NCI-H2196 treated with DMSO at 0.1 percent for 48 hours (cell line): ENCODE results near the gene PRR35.
"Not testable (repeated sequence)": the region's sequence is repeated elsewhere in the genome, so short reads cannot be mapped to it uniquely, and the experiment has no call there.

Experiments used
- DNase-seq: peaks from one replicate; lab custom pipeline; 2025; ENCODE audit not compliant: unreplicated experiment; lab: John Stamatoyannopoulos, UW

The PRR35 gene

DNA sequence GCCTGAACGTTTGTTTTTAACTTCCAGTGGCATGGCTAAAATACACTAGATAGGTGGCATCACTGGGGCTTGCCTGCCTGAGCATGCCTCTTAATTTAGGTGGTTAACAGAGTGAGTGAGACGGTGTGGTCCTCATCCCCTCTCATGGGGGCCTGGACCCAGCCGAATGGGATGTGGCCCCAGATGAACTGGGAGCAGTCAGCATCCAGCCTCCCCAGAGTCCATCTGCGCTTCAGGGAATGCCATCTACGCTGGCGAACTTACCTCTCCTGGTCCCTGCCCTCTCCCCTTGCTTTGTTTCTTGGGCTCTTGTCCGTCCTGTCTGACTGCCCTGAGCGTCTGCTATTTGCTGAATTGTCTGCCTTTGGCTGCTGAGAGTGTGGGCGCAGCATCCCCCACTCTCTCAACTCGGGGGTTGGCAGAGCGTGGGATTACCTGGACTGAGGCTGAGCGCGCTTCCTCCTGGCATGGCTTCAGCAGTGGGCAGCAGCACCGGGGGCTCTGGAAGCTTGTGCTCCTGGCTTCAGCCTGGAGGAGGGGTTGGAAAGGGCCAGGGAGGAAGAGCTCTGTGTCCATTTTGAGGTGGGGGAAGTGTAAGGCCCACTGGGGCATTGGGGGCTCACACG is 31.8 kb downstream of the PRR35 start:
- DNase-seq, result no peak

DNA sequence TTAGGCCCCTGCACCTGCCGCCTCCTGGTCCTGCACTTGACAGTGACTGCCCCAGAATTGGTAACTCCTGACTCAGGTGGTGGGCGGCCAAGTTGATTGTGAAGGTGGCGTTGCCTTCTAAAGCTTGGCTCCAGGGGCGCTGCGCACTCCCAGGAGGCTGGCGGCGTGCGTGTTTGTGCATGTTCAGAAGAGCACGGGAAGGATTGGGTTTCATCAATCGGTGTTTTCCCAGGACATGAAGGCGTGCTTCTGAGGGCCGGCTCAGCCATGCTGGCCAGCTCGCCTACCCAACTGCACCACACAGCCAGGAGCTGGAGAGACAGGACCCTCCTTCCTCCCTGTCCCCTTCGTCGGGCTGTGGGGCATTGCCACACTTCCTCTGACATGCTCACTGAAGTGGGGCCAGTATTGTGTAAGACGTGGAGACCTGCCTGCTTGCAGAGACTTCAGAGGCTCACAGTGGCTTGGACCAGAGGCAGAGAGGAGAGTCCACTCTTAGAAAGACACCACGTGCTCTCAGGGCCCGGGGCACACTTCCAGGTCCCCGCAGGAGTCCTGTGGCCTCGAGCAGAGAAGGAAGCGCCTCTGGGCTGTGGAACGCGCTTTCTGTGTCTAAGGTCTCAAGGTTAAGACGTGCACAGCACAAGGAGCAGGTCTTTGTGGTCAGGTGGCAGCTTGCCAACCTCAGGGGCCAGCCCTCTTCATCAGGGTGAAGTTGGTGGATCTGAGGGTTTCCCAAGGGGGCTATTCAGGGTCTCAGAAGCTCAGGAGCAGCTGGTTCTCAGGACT is 32.5 kb downstream of the PRR35 start:
- DNase-seq, result peak; percentile 88

DNA sequence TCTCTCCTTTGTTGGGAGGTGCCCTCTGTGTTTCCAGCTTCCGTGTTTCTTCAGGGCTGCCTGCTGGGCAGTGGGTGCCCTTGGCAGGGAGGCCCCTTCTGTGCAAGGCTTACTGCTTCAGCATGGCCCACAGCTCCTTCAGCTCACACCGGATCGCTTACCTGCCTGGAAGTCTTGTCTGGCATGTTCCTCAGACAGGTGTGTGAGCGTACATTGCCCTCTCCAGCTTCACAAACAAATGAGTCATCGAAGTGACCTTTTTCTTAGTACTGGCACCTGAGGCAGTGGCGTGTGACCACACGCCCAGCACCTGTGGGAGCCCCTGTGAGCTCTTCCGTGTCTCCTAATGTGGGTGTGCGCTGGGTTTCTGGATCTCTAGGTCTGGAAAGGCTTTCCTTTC is 33.2 kb downstream of the PRR35 start:
- peak; percentile 75 for DNase-seq

DNA sequence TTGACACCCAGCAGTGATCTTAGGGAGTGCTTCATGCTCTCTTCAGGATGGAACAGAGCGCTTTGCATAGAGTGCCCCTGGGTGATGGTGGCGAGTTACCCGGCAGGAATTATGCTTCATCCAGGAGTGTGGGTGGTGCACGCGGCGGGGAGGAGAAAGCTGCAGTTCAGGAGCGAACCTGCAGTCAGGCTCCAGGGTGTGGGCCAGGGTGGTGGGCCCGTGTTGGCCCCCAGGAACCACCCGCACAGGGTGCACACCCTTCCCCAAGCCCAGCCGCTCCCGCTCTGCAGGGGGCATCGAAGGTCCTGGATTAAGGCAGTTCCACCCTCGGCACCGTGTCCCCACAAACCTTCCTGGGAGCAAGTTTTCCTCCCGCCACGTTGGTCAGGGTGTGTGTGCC is 33.6 kb downstream of the PRR35 start:
- DNase-seq, result no peak

DNA sequence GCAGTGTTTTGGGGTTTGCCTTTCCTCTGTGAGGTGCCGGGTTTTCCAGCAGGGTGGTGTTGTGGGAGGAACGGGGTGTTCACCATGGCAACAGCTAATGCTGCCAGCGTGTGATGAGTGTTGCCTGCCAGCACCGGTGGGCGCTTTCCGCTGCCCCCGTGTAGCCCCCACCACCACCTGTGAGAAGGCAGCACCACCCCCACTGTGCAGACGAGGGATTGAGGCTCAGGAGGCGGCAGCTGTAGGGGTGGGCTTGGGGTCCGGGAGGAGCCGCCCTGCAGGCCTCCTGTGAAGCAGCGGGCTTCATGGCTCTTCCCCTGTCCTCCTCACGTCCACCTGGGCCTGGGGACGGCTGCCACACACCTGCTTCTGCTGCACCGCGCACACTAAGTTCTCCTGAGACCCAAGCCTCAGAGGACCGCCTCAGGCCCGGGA is 34.9 kb downstream of the PRR35 start:
- DNase-seq, result no peak

DNA sequence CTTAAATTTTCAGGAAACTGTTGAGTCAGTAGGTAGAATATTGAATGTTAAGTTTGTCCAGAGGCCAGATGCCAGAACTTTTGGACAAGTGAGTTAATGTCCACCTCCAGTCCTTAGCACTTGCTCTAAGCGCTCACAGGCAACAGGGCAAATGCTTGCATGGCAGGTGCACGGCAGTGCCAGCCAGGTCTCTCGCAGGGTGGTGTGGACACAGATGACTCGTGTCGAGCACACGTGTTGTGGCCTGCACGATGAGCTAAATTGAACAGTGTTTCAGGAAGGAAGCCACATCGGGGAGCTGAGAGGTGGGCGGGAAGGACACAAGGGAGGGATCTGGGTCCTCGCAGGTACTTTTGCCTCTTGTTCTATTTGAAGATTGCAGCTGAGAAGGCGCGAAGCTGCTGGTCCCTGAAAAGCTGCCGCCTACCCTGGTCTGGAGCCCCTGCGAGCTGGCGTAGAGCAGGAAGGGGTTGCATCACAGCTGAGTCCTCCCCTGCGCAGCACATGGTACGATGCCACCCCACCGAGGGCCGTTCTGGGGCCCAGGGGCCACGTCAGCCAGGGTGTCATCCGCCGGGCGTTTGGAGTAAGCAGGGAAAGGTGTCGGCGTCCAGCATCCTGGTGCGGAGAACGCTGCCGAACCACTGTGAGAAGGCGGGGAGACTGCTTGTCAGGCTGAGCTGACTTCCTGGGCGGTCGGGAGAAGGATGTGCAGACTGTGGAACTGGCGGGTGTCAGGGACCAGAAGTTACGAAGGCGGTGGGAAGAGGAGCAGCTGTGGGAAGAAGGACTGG is 35.9 kb downstream of the PRR35 start:
- peak; percentile 45 for DNase-seq

DNA sequence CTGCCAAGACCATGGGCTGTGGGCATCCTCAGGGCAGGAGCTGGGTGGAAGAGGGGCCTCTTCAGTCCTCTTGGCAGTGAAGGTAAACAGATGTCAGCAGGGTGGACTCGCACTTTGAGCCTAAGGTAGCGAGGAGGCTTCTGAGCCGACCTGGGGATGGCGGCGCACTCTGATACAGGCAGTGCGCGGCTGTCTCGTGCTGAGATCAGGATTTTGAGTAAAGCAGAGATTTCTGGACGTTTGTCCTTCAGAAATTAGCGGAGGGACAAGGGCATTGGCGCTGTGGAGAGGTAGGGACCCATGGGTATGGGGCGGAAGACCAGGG is 36.5 kb downstream of the PRR35 start:
- no peak for DNase-seq

DNA sequence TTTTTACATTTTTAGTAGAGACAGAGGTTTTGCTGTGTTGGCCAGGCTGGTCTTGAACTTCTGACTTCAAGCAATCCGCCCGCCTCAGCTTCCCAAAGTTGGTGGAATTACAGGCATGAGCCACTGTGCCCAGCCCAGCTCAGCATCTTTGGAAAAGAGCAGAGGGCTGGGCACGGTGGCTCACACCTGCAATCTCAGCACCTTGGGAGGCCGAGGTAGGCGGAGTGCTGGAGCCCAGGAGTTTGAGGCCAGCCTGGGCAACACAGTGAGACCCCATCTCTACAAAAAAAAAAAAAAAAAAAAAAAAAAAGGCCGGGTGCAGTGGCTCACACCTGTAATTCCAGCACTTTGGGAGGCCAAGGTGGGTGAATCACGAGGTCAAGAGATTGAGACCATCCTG is 37.5 kb downstream of the PRR35 start:
- not testable (repeated sequence) for DNase-seq

DNA sequence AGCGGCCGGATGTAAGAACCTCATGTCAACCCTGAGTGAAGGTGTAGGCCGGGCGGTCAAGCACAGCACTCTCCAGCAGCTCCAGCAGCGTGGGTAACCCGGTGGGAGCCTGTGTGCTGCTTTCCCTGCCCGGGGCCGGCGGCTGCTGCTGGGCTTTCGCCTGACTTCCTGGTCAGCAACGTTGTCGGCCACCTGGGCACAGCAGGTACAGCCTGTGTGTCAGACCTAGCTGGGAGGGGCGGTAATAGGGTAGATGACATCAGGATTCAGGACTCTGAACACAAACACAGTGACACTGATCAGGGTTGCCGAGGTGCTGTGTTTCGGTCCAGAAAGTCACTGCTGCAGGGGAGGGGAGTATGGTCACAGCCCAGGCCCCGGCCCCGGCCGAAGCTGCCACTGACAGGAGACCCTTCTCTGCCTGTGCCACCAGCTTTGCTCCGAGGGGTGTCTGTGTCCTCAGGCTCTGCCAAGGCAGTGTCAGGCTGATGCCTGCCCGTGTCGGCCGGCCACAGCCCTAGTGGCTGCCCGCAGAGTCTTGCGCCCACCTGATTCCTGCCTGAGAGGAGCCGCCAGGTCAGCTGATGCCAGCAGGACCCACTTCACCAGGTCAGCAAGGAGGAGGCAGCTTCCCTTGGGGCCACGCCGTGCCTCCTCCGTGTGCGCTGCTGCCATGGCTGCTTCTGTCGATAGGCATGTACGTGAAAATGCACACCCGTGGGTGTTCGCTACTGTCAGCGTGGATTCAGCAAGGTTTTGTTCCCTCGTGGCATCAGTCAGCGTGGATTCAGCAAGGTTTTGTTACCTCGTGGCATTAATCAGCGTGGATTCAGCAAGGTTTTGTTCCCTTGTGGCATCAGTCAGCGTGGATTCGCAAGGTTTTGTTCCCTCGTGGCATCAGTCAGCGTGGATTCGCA is 38.9 kb downstream of the PRR35 start:
- no peak for DNase-seq

DNA sequence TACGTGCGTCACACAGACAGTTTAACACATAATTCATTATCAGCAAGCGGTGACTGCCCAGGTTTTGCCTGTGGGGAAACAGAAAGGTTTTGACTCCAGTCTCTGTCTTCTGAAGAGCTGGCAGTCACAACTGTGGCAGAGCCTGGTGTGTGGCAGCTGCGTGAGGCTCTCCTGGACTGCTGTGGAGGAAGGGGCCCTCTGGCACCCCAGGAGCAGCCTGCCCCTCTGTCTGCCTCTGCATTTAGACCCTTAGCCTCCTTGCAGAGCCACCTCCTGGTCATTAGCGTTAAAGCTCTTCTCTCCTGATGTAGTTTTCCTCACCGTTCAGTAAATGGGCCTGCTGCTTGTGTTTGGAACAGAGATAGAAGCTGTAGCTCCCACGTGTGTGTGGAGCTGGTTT is 40.6 kb downstream of the PRR35 start:
- no peak for DNase-seq

DNA sequence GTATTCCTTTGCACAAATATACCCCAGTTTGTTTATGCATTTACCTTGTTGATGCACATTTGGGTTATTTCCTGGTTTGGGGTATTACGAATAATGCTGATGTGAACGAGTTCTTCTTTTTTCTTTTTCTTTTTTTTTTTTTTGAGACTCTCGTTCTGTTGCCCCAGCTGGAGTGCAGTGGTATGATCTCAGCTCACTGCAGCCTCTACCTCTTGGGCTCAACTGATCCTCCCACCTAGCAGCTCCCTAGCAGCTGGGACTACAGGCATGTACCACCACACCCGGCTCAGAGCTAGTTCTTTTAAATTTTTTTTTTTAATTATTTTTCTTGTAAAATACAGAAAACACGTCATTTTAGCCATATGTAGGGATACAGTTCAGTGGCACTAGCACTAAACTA is 43.7 kb downstream of the PRR35 start:
- no peak for DNase-seq

DNA sequence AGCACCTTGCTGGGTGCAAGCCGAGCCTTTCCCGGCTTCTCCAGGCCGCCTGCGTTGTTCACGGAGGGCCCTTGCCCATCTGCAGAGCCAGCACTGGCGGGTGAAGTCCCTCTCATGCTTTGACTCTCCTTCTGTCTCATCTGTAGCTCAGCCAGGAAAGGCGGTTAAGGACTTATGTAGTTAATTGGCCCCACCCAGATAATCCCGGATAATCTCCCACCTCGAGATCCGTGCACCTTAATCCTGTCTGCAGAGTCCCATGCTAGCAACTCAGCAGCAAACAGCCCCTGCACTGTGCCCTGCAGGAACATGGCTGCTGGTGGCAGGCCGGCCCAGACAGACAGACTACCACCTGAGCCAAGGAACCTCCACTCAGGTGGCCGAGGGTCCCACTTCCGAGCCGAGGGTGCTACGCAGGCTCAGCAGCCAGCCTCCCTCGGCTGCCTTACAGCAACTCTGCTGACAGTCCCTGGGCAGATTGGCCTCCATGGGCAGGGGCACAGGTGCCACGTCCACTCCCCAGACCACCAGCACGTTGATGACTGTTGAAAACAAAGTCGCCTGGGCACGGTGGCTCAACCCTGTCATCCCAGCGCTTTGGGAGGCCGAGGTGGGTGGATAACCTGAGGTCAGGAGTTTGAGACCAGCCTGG is 46.6 kb downstream of the PRR35 start:
- DNase-seq, result no peak

DNA sequence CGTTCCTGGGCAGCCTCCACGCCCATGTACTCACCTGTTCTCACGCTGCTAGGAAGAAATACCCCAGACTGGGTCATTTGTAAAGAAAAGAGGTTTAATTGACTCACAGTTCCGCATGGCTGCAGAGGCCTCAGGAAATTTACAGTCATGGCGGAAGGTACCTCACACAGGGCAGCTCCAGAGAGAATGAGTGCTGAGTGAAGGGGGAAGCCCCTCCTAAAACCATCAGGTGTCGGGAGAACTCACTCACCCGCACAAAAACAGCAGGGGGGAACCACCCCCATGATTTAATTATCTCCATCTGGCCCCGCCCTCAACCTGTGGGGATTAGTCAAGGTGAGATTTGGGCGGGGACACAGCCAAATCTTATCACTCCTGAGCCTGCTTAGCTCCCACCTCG is 47.8 kb downstream of the PRR35 start:
- DNase-seq, result no peak

DNA sequence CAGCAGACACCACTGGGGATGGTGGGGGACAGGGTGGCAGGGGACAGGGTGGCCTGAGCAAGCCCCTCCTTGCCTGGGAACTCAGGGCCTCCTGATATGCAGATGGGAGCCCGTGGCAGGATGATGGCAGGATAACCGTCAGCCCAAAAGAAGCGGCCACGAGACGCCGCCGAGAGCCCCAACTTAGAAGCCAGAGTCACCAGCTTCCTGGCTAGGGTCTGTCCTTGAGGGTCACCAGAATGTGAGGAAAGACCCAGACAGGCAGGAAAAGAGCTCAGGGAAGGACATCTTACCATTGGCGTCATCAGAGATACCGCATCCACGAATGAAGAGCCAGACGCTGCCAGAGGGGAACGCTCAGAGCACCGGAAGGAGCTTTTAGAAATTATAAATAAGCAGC is 49.1 kb downstream of the PRR35 start:
- no peak for DNase-seq

DNA sequence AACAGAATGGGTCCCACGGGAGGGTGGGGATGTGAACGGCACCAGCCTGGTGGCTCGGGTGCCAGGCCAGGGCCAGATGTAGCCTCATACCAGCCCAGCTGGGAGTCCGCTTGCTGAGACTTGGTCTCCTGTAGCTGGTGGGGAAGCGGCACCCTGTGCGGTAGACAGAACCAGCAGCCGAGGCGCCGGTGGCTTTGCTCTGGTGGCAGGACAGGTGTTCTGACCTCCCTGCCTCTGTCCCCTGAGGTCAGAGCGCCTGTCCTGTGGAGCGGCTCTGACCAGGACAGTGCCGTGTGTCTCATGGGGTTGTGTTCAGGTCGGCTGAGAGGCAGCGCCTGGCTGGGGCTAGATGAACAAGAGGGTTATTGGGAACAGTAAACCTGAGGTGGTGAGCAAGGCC is 49.8 kb downstream of the PRR35 start:
- no peak for DNase-seq

DNA sequence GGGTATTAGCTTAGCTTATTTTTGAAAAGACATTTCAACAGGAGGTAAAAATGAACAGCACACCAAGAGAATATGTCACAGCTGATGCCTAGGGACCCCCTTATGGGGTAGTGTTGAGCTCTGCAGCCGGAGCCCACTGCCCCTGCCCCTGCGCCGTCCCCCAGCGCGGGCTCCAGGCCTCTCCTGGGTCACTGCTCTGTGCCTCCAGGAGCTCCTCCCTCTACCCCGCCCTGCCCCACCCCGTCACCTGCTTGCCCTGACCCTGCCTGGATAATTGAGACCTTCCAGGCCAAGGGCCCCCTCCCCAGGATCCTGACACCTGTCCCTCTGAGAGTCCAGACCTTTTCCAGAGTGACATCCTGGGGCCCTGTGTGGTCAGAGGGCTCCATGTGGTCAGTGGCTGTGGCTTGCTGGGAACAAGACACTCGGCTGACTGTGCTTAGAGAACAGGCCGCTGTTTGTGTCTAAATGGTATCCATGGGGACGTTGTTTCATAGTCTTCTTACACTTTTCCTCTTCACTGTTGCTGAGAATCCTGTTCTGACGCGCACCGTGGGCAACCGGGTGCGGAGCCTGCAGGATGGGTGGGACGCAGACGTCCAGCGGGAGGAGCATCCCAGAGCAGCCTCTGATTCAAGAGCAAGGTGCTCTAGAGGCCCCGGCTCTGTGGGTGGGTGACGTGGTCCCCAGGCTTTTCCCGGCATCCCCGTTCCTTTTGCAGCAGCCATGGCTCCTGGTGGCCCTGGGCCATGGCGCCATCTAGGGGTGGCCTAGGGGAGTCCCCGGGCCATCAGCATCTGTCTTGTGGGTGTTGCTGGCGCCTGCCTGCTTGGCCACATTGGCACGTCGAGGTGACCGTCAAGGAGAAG is 50.6 kb downstream of the PRR35 start:
- DNase-seq, result peak; percentile 23

DNA sequence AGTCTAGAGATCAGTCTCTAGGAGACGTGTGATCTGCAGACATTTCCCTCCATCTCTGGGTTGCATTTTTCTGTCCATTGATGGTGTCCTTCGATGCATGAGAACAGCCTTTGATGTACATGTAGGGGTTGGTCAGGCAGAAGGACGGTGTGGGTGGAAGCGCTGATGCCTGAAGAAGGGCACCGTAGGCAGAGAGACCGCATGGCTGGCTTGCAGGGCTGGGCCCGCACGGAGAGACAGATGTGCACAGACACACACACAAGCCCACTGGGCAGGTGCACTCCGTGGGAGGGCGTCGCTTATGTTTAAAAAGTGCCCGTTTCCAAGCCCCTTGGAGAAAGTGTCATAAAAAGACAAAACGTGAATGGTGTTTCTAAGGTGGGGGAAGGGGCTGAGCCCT is 54.9 kb downstream of the PRR35 start:
- no peak for DNase-seq
